HG03460 (cell line): ENCODE data around the gene GTF3C5.

ENCODE experiments used
- ATAC-seq: cut with Tn5 transposase; IDR thresholded peaks from one replicate; pipeline ENCODE4 v1.9.1; 2021; ENCODE audit not compliant: unreplicated experiment

Gene GTF3C5

GRCh38 chr9:133104718-133105460 lies 74.1 kb downstream of the GTF3C5 start:
- ATAC-seq: no peak

GRCh38 chr9:133105461-133105770 lies 74.6 kb downstream of the GTF3C5 start:
- ATAC-seq: no peak

- ATAC-seq: no peak
These were observed 75.9 kb downstream of the GTF3C5 start for GRCh38 chr9:133106511-133107244.

- ATAC-seq: no peak
These were observed 76.5 kb downstream of the GTF3C5 start for GRCh38 chr9:133107245-133107722.
